HTERT RPE-1 (cell line): ENCODE results near the gene SBSN.

Experiments
- in situ Hi-C: fragments of 300-500 bp; cut with MboI; formaldehyde crosslinking; loops from 4 replicates; pipeline ENCODE4 v1.14.3; 2020; ENCODE audit warnings: low sequenced_read_pairs

Gene SBSN

GRCh38 chr19:35533822-35534392, 5.8 kb upstream of the SBSN start:
- in situ Hi-C loops = no loop called here

DNA sequence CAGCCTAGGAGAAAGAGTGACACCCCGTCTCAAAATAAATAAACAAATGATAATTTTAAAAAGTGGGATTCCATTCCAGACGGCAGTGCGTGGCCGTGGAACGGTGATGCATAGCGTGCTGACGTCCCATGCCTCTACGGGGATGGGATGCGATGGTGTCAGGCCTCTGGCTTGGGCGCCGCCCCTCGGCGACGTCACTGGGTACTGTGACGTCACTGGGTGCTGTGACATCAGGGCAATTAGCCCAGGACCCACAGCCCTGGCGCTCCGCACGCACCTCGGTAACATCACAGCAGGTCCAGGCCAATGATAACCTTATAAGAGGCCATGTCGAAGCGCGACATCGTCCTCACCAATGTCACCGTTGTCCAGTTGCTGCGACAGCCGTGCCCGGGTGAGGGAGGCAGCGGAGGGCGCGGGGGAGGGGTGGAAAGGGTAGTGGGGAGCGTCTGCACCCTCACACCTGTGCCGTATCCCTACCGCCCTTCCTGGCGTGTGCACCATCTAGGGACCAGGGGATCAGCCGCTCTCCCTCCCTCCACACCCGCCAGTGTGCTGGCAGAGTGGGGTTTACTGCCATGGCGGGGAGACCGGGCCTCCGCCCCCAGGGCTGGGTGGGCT, 5.2 kb upstream of the SBSN start, which contains the start of gene GAPDHS:
Gene GAPDHS (plus strand): TSS at position 256 of the 621 bp plus-strand sequence. CDS start 72 bp downstream, at position 328.
- in situ Hi-C loops = no loop called here

DNA sequence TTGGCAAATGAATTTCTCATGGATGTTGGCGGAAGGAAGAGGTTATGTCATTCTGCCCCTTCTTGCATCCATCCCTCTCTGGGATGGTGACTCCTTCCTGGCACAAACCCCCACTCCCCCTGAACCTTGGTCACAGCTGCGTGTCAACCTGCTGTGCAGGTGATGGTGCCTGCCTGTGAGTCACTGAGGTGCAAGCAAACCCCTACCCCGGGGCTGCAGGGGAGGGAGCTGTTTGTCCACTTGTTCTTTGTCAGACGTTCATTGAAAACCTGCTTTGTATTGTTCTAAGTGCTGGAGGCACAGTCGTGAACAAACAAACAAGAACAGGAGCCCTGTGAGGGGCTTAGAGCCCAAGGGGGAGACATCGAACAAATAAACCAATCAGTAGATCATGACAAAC, 3.2 kb upstream of the SBSN start:
- in situ Hi-C loops = no loop called here

GRCh38 chr19:35529241-35530218, 1.4 kb upstream of the SBSN start:
- in situ Hi-C loops = no loop called here

DNA sequence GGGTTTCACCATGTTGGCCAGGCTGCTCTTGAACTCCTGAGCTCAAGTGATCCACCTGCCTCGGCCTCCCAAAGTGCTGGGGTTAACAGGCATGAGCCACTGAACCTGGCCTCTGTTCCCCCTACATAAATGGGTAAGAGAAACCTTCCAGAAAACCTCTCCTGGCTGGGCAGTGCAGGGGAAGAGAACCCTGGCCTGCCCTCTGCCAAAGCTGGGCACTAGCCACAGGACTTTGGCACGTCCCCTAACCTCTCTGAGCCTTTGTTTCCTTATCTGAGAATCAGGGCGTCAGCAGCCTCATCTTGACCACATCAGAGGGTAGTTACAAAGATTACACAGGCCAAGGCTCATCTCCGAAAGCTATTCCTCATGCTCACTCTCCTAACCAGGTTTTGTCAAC, 2.2 kb downstream of the SBSN start:
- in situ Hi-C loops = no loop called here

GRCh38 chr19:35524181-35524837, 3.8 kb downstream of the SBSN start:
- in situ Hi-C loops = no loop called here

DNA sequence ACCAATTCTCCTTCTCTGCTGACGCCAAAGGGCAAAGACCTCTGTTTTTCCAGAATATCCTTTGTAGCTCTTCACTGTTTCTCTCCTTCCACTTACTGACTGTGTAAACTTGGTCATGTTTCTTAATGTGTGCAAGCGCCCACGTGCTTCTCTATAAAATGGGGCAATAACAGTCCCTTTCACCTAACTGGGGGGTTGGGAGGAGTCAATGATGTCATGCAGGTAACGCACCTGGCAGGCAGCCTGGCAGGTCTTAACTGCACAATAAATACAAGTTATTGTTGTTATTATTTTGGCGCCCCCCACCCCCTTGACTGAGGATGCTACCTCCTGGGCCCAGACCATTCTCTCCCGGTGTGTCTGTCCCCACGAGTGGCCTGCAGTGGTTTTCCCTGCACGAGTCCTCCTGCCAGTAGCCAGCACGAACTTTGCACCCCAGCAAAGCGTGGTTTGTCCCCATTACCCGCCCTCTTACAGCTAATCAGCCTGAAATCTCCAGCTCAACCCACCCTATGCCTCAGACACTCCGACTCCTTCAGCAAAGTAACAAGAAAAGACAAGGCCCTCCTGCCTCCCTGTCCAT, 5.3 kb downstream of the SBSN start:
- in situ Hi-C loops = no loop called here

DNA sequence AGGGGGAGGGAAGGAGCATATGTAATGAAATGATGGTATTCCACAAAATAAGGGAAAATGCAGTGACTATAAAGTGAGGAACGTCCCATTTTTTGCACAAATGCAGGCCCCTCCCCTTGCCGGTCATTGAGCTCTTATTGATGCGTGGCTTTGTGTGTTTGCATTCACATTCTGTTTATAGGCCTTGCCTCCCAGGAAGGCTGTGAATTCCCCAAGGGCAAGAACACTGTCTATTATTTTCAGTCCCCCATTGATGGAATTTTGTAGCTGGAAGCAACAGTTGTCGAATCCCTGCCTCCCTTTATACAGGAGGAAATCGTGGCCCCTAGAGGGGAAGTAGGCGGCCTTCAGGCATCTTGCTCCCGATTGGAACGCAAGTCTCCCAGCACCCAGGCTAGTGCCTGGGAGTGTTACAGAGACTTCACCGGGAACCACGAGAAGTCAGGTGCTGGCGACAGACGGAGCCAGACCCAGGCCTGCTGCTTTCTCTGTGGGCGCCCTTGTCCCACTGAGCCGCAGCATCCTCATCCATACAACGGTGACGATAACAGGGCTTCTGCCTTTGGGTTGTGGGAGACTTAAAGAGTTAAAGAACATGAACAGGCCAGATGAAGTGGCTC, 6.9 kb downstream of the SBSN start:
- in situ Hi-C loops = no loop called here

GRCh38 chr19:35519291-35519690, 8.8 kb downstream of the SBSN start:
- in situ Hi-C loops = no loop called here

DNA sequence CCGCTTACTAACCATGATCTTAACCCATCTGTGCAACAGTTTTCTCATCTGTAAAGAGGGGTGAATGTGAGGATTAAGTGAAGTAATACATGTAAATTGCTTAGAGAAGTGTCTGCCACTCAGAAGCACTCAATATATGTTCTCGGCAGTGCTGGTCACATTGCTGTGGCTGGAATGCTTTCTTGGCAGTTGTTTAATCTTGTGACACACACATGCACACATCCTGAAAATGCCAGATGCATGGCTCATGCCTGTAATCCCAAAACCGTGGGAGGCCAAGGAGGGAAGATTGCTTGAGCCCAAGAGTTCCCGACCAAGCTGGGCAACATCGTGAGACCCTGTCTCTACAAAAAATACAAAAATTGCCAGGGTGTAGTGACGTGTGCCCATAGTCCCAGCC, 9.8 kb downstream of the SBSN start:
- in situ Hi-C loops = no loop called here

- in situ Hi-C loops = no loop called here
These were observed 10.8 kb downstream of the SBSN start for GRCh38 chr19:35517342-35517741.

DNA sequence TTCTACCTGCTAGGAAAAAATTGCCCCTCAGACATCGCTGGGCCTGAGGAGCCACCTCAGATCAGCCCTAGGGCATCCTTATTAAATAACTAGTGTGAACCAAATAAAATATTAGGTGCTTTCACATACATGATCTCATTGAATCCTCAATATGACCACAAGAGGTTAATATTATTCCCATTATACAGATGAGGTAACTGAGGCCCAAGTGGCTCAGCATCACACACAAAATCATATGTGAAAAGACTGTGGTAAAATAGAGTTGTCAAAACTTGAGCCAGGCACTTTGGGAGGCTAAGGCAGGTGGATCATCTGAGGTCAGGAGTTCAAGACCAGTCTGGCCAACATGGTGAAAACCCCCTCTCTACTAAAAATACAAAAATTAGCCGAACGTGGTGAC, 11.8 kb downstream of the SBSN start:
- in situ Hi-C loops = no loop called here

DNA sequence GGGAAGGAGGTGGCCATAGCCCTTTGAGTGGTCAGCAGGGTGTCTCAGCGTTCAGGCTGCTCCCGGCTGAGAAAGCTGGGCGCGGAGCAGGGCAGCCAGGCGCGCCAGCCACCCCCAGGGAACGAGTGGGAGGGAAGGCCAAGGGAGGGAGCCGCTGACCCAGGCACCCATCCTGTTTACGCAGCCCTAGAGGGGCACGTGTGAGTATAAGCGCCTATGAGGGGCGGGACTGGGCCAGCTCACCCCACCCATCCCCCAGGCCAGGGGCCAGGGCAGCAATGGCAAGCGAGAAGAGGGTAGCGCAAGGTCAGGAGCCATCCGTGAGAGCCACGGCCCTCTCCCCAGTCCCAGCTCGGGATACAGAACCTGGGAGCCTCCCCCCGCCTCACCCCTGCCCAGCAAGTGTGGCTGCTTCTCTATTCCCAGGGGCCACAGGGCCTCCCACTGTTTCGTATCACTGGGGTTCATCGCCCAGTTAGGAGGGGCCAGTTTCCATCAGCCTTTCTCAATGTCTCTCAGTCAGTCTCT, 13.8 kb downstream of the SBSN start:
- in situ Hi-C loops = no loop called here

DNA sequence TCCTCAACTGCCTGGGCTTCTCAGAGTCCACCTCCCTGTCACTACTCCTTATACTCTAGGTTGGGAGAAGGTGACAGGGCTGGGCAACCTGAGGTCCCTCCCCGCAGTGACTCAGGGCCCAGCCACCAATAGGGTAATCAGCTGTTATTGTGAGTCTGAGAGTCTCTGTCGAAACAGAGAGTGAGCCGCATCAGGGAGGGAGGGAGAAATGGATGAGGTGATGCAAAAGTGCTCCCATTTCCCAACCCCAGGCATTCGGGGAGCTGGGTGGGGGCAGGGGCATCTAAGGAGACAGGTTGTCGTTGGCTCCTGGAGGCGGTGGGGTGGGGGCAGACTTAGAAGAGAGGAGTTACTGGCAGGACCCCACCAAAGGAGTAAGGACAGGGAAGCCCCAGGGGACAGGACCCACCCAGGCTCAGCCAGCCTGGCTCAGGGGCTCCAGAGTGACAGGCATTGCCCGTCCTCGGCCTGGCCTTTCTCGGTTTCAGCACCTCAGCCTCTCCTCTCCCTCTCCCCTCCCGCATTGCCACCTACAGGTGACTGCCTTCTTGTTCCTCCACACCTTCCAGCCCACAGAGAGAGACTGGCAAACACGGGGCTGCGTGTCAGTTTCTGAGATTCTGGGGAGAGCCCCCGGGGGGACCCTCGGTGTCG, 14.4 kb downstream of the SBSN start, which contains the start of gene DMKN:
Gene DMKN (minus strand): TSS at position 22 of the 654 bp plus-strand sequence. CDS start 174 bp downstream, outside the sequence.
- in situ Hi-C loops = no loop called here

DNA sequence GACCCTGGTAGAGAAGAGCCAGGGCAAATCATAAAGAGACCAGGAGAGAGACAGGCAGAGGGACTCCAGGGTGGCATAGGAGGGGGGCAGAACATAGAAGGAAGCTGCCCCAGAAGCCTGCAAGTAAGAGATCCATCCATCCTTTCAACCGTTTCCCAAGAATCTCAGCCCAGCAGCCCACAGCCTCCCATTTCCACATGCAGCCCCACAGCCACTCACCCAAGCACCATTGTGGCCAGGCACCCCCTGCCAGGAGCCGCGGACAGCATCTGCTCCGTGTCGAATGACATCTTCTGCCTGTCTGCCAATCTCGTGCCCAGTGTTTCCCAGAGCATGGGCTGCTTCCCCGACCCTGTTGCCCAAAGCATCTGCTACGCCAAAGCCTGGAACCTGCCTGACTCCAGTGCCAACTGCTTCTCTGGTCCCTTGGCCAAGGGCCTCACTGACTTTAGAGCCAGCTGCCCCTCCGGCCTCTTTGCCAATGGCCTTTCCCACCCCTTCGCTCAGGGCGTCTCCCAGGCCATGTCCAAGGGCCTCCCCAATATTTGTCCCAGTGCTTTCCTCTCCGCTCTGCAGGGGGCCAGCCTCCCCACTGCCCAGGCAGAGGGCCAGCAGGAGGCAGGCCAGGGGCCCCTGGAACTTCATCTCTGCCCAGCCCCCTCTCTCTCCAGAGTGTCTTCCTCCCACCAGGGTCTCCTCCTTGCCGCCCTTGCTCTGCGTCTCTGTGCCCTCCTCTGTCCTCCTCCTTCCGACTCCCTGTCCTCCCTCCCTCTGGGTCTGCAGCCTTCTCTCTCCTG, 15.1 kb downstream of the SBSN start:
- in situ Hi-C loops = no loop called here

- in situ Hi-C loops = no loop called here
These were observed 16.8 kb downstream of the SBSN start for GRCh38 chr19:35511337-35511736.

GRCh38 chr19:35510626-35510964, 17.5 kb downstream of the SBSN start:
- in situ Hi-C loops = no loop called here

GRCh38 chr19:35509861-35510625, 18.1 kb downstream of the SBSN start:
- in situ Hi-C loops = no loop called here
